PC-3 (cell line): ENCODE data around the gene SEC14L1. TPM values are rescaled to one million over a fixed set of nuclear protein-coding genes. Genes with fewer than 3 reads are reported as not detected.
"Not testable (repeated sequence)": the region's sequence is repeated elsewhere in the genome, so short reads cannot be mapped to it uniquely, and the experiment has no call there.

Experiments
- ATAC-seq: fragments of 200-7000 bp; cut with Tn5 transposase; 2 replicates; pipeline ENCODE4 v1.9.1; 2020; ENCODE audit warnings: mild to moderate bottlenecking, moderate library complexity
- BruUV-seq: library from RNA; stranded (reverse); fragments of 400-500 nt; replicated peaks from 2 replicates; lab custom pipeline; 2021; lab: Mats Ljungman, UMichigan
- CTCF ChIA-PET: fragments of 300-600 bp; sonication (Branson Sonifier 250); formaldehyde crosslinking; loops from one replicate; lab custom pipeline; 2022; ENCODE audit warnings: antibody characterized with exemption; lab: Charles Lee
- POLR2A ChIA-PET: fragments of 300-600 bp; sonication (Branson Sonifier 250); formaldehyde crosslinking; loops from one replicate; lab custom pipeline; 2022; ENCODE audit warnings: antibody characterized with exemption; ENCODE audit not compliant: unreplicated experiment; lab: Charles Lee
- DNase-seq: peaks from one replicate; pipeline ENCODE4 v3.0.0-alpha.2; 2015
- H2AFZ ChIP-seq: fragments of 300-600 bp; sonication (generic); 2 replicates; pipeline ENCODE4 v1.6.0; 2016; ENCODE audit warnings: antibody characterized with exemption, low read length
- H3F3A ChIP-seq: fragments of 300-600 bp; sonication (generic); one replicate; pipeline ENCODE4 v1.6.0; 2017; ENCODE audit warnings: antibody characterized with exemption, low read length, control low read depth, mild to moderate bottlenecking; ENCODE audit not compliant: unreplicated experiment
- H3K27ac ChIP-seq: fragments of 300-600 bp; sonication (generic); 2 replicates; pipeline ENCODE4 v1.5.1; 2016; ENCODE audit warnings: mild to moderate bottlenecking, low read length
- H3K27me3 ChIP-seq: fragments of 300-600 bp; sonication (generic); 2 replicates; pipeline ENCODE4 v1.6.1; 2016; ENCODE audit warnings: low read length, mixed read lengths
- H3K36me3 ChIP-seq: fragments of 300-600 bp; sonication (generic); 2 replicates; pipeline ENCODE4 v1.6.1; 2016; ENCODE audit warnings: low read depth, mixed run types, low read length, mixed read lengths
- H3K4me1 ChIP-seq: fragments of 300-600 bp; sonication (generic); 2 replicates; pipeline ENCODE4 v1.5.1; 2016; ENCODE audit warnings: low read length; ENCODE audit not compliant: insufficient read depth
- H3K4me2 ChIP-seq: fragments of 300-600 bp; sonication (generic); 2 replicates; pipeline ENCODE4 v1.6.0; 2016; ENCODE audit warnings: low read length
- H3K4me3 ChIP-seq: fragments of 300-600 bp; sonication (generic); 2 replicates; pipeline ENCODE4 v1.5.1; 2016; ENCODE audit warnings: mild to moderate bottlenecking, low read length, mixed read lengths
- H3K79me2 ChIP-seq: fragments of 300-600 bp; sonication (generic); 2 replicates; pipeline ENCODE4 v1.6.1; 2017; ENCODE audit warnings: low read length, mixed read lengths
- H3K9ac ChIP-seq: fragments of 300-600 bp; sonication (generic); 2 replicates; pipeline ENCODE4 v1.6.0; 2016; ENCODE audit warnings: mild to moderate bottlenecking, low read length
- H3K9me2 ChIP-seq: fragments of 300-600 bp; sonication (generic); replicated peaks from 2 replicates; pipeline ENCODE4 v1.6.1; 2016; ENCODE audit warnings: mixed run types, low read length, mixed read lengths
- H3K9me3 ChIP-seq: fragments of 300-600 bp; sonication (generic); 2 replicates; pipeline ENCODE4 v1.6.1; 2016; ENCODE audit warnings: low read length, mixed read lengths
- H4K20me1 ChIP-seq: fragments of 300-600 bp; sonication (generic); 2 replicates; pipeline ENCODE4 v1.6.1; 2016; ENCODE audit warnings: low read length, mixed read lengths
- EZH2 ChIP-seq: fragments of 300-600 bp; sonication (generic); IDR thresholded peaks from one replicate; pipeline ENCODE4 v1.6.1; 2017; ENCODE audit warnings: antibody characterized with exemption, mild to moderate bottlenecking, low read length; ENCODE audit not compliant: unreplicated experiment
- EZH2phosphoT487 ChIP-seq: fragments of 300-600 bp; sonication (generic); IDR thresholded peaks from 2 replicates; pipeline ENCODE4 v1.6.1; 2018; ENCODE audit warnings: mild to moderate bottlenecking, antibody characterized with exemption, low read length, borderline replicate concordance
- intact Hi-C: fragments of 100-400 bp; cut with micrococcal nuclease; formaldehyde crosslinking; loops from 2 replicates; pipeline ENCODE4 v1.9.0; 2023
- total RNA-seq: library from RNA; depleted of rRNA; stranded (reverse); fragments of >200 nt; gene quantifications from 2 replicates; pipeline ENCODE4 v1.2.3, GENCODE V29; 2014
- TF ChIP-seq, protein P1 (sequence below): fragments of 300-600 bp; sonication (generic); conservative IDR thresholded peaks from 2 replicates; pipeline ENCODE4 v1.5.1; 2017; ENCODE audit warnings: antibody characterized with exemption, low read depth, mild to moderate bottlenecking, low read length

The SEC14L1 gene
- total RNA-seq, 1 experiment from 2014 or later: 39.8 TPM

DNA sequence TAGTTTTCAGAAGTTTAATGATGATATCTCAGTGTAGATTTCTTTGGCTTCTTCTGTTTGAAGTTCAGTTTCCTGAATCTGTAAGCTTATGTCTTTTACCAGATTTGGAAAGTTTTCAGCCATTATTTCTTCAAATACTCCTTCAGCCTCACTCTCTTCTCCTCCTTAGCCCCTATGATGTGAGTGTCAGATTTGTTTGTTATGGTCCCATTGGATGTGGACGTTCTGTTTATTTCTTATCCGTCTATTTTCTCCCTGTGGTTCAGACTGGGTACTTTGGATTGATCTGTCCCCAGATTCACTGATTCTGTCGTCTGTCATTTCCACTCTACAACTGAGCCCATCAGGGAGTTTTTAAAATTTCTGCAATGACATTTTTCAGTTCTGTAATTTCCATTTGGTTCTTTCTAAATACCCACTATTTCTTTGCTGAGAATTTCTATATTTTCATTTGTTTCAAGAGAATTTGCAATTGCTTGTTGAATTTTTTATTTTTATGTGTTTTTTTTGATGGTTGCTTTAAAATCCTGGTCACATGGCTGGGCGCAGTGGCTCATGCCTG is 110.9 kb downstream of the SEC14L1 start:
- Histone ChIP-seq H3K79me2 (no peaks in the 10 kb centered on the region), H3K4me3 (no peak overlapping the region), H3K27me3 (no peaks in the 10 kb centered on the region), H3K36me3 (no peaks in the 10 kb centered on the region), H2AFZ (no peak overlapping the region), H3K4me1 (peaks cover 37% of the 10 kb centered on the region), H3K9me3 (no peaks in the 10 kb centered on the region), H3K9me2 (no peaks in the 10 kb centered on the region), H3K9ac (no peak overlapping the region), H3F3A (no peaks in the 10 kb centered on the region), H3K4me2 (no peak overlapping the region), H4K20me1 (no peaks in the 10 kb centered on the region), H3K27ac (no peak overlapping the region)
- BruUV-seq: no TSS peak
- no peak for TF ChIP-seq EZH2
- no peak for TF ChIP-seq EZH2phosphoT487
- TF ChIP-seq, protein P1, sequence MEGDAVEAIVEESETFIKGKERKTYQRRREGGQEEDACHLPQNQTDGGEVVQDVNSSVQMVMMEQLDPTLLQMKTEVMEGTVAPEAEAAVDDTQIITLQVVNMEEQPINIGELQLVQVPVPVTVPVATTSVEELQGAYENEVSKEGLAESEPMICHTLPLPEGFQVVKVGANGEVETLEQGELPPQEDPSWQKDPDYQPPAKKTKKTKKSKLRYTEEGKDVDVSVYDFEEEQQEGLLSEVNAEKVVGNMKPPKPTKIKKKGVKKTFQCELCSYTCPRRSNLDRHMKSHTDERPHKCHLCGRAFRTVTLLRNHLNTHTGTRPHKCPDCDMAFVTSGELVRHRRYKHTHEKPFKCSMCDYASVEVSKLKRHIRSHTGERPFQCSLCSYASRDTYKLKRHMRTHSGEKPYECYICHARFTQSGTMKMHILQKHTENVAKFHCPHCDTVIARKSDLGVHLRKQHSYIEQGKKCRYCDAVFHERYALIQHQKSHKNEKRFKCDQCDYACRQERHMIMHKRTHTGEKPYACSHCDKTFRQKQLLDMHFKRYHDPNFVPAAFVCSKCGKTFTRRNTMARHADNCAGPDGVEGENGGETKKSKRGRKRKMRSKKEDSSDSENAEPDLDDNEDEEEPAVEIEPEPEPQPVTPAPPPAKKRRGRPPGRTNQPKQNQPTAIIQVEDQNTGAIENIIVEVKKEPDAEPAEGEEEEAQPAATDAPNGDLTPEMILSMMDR: no peak
- no peak for ATAC-seq
- intact Hi-C loops: no loop called here
- CTCF ChIA-PET: no interaction called here
- DNase-seq: no peak
- POLR2A ChIA-PET: interaction anchor here (0.6 kb wide), 1 partner anchor 177 kb away, joined by 6 read pairs; no protein-coding TSS in a partner anchor

DNA sequence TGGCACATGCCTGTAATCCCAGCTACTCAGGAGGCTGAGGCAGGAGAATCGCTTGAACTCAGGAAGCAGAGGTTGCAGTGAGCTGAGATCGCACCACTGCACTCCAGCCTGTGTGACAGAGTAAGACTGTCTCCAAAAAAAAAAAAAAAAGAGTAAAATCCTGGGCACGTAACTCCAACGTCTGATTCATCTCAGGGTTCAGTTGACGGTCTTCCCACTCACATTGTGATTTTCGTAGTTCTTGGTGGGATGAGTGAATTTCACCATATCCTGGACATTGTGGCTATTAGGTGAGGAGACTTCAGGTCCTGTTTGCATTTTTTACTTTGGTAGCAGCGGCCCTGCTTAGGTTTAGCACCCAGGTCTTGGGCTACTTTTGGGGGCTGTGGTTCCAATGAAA is 111.5 kb downstream of the SEC14L1 start:
- H3F3A ChIP-seq, H3K4me2 ChIP-seq, H3K9ac ChIP-seq, H3K36me3 ChIP-seq, H3K9me2 ChIP-seq, ATAC-seq, H3K4me3 ChIP-seq, H3K79me2 ChIP-seq, H3K27me3 ChIP-seq, H4K20me1 ChIP-seq, DNase-seq, intact Hi-C loops, H2AFZ ChIP-seq, H3K9me3 ChIP-seq, POLR2A ChIA-PET, CTCF ChIA-PET, BruUV-seq, H3K27ac ChIP-seq: not testable (repeated sequence)
- H3K4me1 ChIP-seq: peaks cover 36% of the 10 kb centered on the region

DNA sequence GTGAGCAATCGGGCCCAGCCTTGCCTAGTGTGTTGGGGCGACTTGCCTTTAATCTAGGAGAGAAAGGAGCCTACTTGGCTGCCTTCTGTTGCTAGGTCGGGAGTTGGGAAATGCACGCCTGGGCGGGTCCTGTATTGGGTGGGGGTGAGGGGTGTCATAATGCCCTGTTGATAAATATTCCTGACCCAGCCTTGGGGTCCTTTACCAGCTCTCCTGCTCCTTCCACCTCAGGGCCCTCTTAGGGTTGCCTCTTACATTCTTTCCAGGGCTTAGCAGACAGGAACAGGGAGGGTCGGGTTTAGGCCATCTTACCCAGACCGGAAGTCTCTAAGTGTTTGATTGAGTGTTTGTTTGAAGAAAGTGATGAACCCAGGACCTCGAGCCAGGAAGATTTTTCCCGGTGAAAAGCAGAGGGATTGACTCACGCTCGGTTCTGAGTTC is 112.9 kb downstream of the SEC14L1 start:
- CTCF ChIA-PET: interaction anchor here (1.8 kb wide), 1 partner anchor 69 kb away, joined by 6 read pairs; no protein-coding TSS in a partner anchor
- TF ChIP-seq, protein P1: no peak
- TF ChIP-seq EZH2 (no peak), EZH2phosphoT487 (no peak)
- H3K9me2 ChIP-seq: no peaks in the 10 kb centered on the region
- H3K27ac ChIP-seq: peak overlapping the region; percentile 90
- no peaks in the 10 kb centered on the region for H3K79me2 ChIP-seq
- no peak overlapping the region for H3K4me3 ChIP-seq
- DNase-seq (no peak), ATAC-seq (no peak)
- H2AFZ ChIP-seq: no peak overlapping the region
- H3K4me1 ChIP-seq: peaks cover 35% of the 10 kb centered on the region
- H3F3A ChIP-seq: no peaks in the 10 kb centered on the region
- H3K9me3 ChIP-seq: no peaks in the 10 kb centered on the region
- H3K4me2 ChIP-seq: 0 out of 2 replicates have a peak overlapping the region, but pooled peaks have one; percentile 58
- peak overlapping the region; percentile 66; the same call in 1 of the 2 replicates for H3K9ac ChIP-seq
- POLR2A ChIA-PET: no interaction called here
- H4K20me1 ChIP-seq: no peaks in the 10 kb centered on the region
- no peaks in the 10 kb centered on the region for H3K27me3 ChIP-seq
- no TSS peak for BruUV-seq
- H3K36me3 ChIP-seq: no peaks in the 10 kb centered on the region
- intact Hi-C loops: loop anchor here (2.0 kb wide), 1 partner anchor 165 kb away; no protein-coding TSS in a partner anchor
